ENCODE measurements around the gene SHISA5.
"Not testable (repeated sequence)": the region's sequence is repeated elsewhere in the genome, so short reads cannot be mapped to it uniquely, and the experiment has no call there.

Gene SHISA5

DNA sequence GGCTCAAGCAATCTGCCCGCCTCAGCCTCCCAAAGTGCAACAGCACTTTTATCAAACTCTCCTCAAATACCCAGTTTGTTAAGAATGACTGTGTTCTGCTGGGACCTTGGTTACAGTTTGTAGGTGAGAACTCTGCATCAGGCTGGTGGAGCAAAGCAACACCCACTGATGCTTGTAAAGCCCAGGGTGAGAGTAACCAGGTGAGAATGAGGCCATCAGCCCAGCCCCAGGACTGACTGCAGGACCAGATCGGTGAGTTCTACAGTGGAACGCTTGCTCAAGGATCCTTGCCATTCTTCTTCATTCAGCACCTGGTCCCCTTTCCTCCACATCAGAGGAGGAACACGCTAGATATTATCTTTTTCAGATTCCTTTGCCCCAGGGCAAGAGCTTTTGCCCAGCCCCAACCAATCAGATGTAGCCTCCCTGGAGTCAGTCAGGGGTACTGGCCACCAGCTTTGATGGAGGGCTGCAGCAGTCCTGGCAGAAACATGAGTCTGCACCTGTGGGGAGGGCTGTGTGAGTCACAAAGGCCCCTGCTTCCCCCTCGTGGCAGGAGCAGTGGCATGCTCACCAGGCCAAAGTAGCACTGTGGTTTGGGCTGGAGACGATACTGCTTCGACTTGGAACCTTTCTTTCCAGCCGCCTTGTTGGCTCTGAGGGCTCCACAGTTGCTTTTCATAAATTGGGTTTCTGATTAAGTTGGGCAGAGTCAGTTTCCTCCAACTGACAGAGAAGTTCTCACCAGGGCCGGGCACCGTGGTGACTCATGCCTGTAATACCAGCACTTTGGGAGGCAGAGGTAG lies 3.5 kb upstream of the SHISA5 start:
- H3K4me3 Mint-ChIP-seq = peak overlapping the region; percentile 27 to 32

GRCh38 chr3:48505968-48506504 lies 2.1 kb upstream of the SHISA5 start:
- H3K4me1 Mint-ChIP-seq (ENCODE audit: low read depth in 2 of 2) = peaks cover 37 to 48% of the 10 kb centered on the region in 2 donors
- peaks cover 3 to 4% of the 10 kb centered on the region in 2 donors for H3K27me3 Mint-ChIP-seq
- ATAC-seq (replicated peaks) = no peak
- H3K27ac Mint-ChIP-seq = peak overlapping the region in 1 of 2 donors; percentile 35
- peaks cover 3% of the 10 kb centered on the region for H3K36me3 Mint-ChIP-seq (ENCODE audit: insufficient read depth)
- H3K4me3 Mint-ChIP-seq = peak overlapping the region in 1 of 2 donors; percentile 21
- DNase-seq = no peak
- no peaks in the 10 kb centered on the region for H3K9me3 Mint-ChIP-seq

More for the DNA sequence above, 3.5 kb upstream of the SHISA5 start:
- no peaks in the 10 kb centered on the region for H3K9me3 Mint-ChIP-seq
- peak; percentile 68 for DNase-seq
- H3K4me1 Mint-ChIP-seq (ENCODE audit: low read depth in 2 of 2) = peaks cover 22 to 33% of the 10 kb centered on the region in 2 donors
- peak; percentile 87 for ATAC-seq (replicated peaks)
- H3K27ac Mint-ChIP-seq = peak overlapping the region; percentile 51 to 78
- H3K36me3 Mint-ChIP-seq (ENCODE audit: insufficient read depth) = peaks cover 5% of the 10 kb centered on the region
- H3K27me3 Mint-ChIP-seq = peaks cover 8% of the 10 kb centered on the region in 2 donors

GRCh38 chr3:48505146-48505545 lies 1.2 kb upstream of the SHISA5 start:
- ATAC-seq (replicated peaks) = no peak
- H3K27ac Mint-ChIP-seq = peak overlapping the region; percentile 35 to 41

GRCh38 chr3:48503401-48504050 lies 448 bp downstream of the SHISA5 start:
- Mint-ChIP-seq H3K27me3 (no peaks in the 10 kb centered on the region), H3K4me1 (ENCODE audit: low read depth in 2 of 2) (peaks cover 45 to 55% of the 10 kb centered on the region in 2 donors), H3K36me3 (ENCODE audit: insufficient read depth) (peaks cover 3% of the 10 kb centered on the region), H3K27ac (peak overlapping the region; percentile 90 to 91), H3K4me3 (peak overlapping the region; percentile 83 to 86), H3K9me3 (no peaks in the 10 kb centered on the region)
- no peak for DNase-seq
- peak; percentile 2 for ATAC-seq (replicated peaks)

More at GRCh38 chr3:48505146-48505545, 1.2 kb upstream of the SHISA5 start:
- H3K4me1 Mint-ChIP-seq (ENCODE audit: low read depth in 2 of 2) = peaks cover 44 to 53% of the 10 kb centered on the region in 2 donors
- H3K9me3 Mint-ChIP-seq = no peaks in the 10 kb centered on the region
- H3K27me3 Mint-ChIP-seq = no peaks in the 10 kb centered on the region
- DNase-seq = no peak
- H3K4me3 Mint-ChIP-seq = peak overlapping the region; percentile 83 to 86
- no peaks in the 10 kb centered on the region for H3K36me3 Mint-ChIP-seq (ENCODE audit: insufficient read depth)

DNA sequence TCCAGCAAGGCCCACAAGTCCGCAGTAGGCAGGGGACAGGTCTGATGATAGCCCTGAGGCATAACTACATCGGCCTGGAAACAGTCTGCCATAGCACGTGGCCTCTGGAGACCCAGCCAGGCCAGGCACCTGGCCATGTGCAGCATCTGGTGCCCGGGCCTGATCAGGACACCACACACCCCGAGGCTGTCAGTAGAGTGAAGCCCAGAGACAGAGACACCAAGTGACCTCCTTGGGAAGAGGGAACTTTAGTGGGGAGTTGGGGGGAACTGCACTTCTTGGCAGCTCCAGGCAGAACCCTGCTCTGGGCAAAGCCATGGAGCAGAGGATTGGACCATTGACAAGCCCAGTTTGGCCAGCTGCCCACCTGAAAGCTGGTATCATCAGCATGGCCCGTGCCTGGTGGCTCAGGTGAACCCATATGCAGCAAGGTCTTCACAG lies 1.2 kb downstream of the SHISA5 start:
- Mint-ChIP-seq H3K4me1 (ENCODE audit: low read depth in 2 of 2) (peaks cover 43 to 52% of the 10 kb centered on the region in 2 donors), H3K27ac (peak overlapping the region; percentile 90 to 91), H3K27me3 (no peaks in the 10 kb centered on the region), H3K36me3 (ENCODE audit: insufficient read depth) (peaks cover 3% of the 10 kb centered on the region), H3K4me3 (peak overlapping the region; percentile 83 to 86), H3K9me3 (no peaks in the 10 kb centered on the region)
- ATAC-seq (replicated peaks) (no peak), DNase-seq (no peak)

DNA sequence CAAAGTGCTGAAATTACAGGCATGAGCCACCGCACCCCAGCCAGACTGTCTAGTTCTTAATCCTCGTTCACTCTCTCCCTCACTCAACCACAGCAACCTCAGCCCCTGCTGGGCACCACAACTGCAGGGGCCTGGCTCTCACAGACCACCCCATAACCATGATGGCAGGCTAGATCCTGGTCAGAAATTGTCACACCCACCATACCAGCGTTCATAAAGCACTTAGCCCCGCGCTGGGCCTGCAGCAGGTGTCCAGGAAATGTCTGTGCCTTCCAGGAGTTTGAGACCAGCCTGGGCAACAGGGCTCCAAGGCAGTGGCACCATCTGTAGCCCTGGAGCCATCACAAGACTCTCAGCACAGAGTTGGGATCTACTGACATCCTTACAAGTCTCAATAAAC lies 1.9 kb downstream of the SHISA5 start:
- DNase-seq (no peak), ATAC-seq (replicated peaks) (no peak)
- Mint-ChIP-seq H3K9me3 (no peaks in the 10 kb centered on the region), H3K4me3 (peak overlapping the region in 1 of 2 donors; percentile 83), H3K4me1 (ENCODE audit: low read depth in 2 of 2) (peaks cover 37 to 46% of the 10 kb centered on the region in 2 donors), H3K27ac (peak overlapping the region; percentile 90 to 91), H3K36me3 (ENCODE audit: insufficient read depth) (peaks cover 3% of the 10 kb centered on the region), H3K27me3 (no peaks in the 10 kb centered on the region)

- no peaks in the 10 kb centered on the region for H3K27me3 Mint-ChIP-seq
- ATAC-seq (replicated peaks) = no peak
- DNase-seq = no peak
- no peaks in the 10 kb centered on the region for H3K9me3 Mint-ChIP-seq
- peak overlapping the region; percentile 90 to 91 for H3K27ac Mint-ChIP-seq
- H3K4me1 Mint-ChIP-seq (ENCODE audit: low read depth in 2 of 2) = peaks cover 36 to 41% of the 10 kb centered on the region in 2 donors
- no peak overlapping the region for H3K4me3 Mint-ChIP-seq
- peaks cover 10% of the 10 kb centered on the region for H3K36me3 Mint-ChIP-seq (ENCODE audit: insufficient read depth)
These were observed 2.8 kb downstream of the SHISA5 start for GRCh38 chr3:48501196-48501595.

DNA sequence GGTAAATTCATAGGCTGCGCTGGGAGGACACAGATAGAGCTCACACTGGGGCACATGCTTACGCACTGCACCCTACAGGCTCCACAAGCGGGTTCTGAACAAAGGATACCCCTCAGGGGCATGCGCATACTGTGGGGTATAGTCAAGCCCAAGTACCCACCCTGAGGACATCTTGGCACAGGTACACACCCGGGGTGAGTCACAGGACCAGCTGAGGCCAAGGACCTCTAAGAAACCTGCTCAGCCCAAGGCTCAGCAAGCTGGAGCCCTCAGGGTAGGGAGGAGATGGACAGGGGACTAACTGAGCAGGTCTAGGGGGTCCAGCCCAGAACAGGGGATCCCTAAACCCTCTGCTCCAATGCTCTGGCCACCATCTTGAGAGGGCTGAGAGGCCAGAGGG lies 3.3 kb downstream of the SHISA5 start:
- ATAC-seq (replicated peaks) (no peak), DNase-seq (no peak)
- H3K27me3 Mint-ChIP-seq = no peaks in the 10 kb centered on the region
- peaks cover 36 to 38% of the 10 kb centered on the region in 2 donors for H3K4me1 Mint-ChIP-seq (ENCODE audit: low read depth in 2 of 2)
- H3K9me3 Mint-ChIP-seq = no peaks in the 10 kb centered on the region
- peak overlapping the region; percentile 90 to 91 for H3K27ac Mint-ChIP-seq
- H3K4me3 Mint-ChIP-seq = no peak overlapping the region
- H3K36me3 Mint-ChIP-seq (ENCODE audit: insufficient read depth) = peaks cover 10% of the 10 kb centered on the region

GRCh38 chr3:48493203-48493501 lies 10.8 kb downstream of the SHISA5 start:
- Mint-ChIP-seq H3K27me3 (no peaks in the 10 kb centered on the region), H3K27ac (no peak overlapping the region), H3K36me3 (ENCODE audit: insufficient read depth) (peaks cover 17% of the 10 kb centered on the region), H3K4me3 (no peak overlapping the region), H3K4me1 (ENCODE audit: low read depth in 2 of 2) (no peaks in the 10 kb centered on the region), H3K9me3 (no peaks in the 10 kb centered on the region)
- ATAC-seq (replicated peaks) = no peak
- no peak for DNase-seq

- Mint-ChIP-seq H3K27me3 (no peaks in the 10 kb centered on the region), H3K27ac (no peak overlapping the region), H3K4me3 (no peak overlapping the region), H3K4me1 (ENCODE audit: low read depth in 2 of 2) (no peaks in the 10 kb centered on the region), H3K36me3 (ENCODE audit: insufficient read depth) (peaks cover 17% of the 10 kb centered on the region), H3K9me3 (no peaks in the 10 kb centered on the region)
- peak; percentile 29 for ATAC-seq (replicated peaks)
- no peak for DNase-seq
These were observed 11.3 kb downstream of the SHISA5 start for GRCh38 chr3:48492461-48493202.

DNA sequence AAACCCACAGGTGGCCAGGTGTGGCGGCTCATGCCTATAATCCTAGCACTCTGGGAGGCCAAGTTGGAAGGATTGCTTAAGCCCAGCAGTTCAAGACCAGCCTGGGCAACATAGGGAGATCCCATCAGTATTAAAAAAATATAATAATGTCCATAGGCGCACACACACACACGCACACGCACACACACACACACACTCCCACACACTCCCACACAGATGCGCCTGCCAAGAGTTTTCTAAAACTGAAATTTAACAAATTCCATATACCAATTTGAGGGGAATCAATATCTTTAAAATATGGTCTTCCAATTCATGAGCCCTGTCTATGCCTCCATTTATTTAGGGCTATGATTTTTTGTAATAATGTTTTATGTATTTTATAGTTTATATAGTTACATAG lies 17.0 kb downstream of the SHISA5 start:
- no peaks in the 10 kb centered on the region for H3K36me3 Mint-ChIP-seq (ENCODE audit: insufficient read depth)
- no peaks in the 10 kb centered on the region for H3K9me3 Mint-ChIP-seq
- DNase-seq (no peak), ATAC-seq (replicated peaks) (no peak)
- no peaks in the 10 kb centered on the region for H3K27me3 Mint-ChIP-seq
- no peak overlapping the region for H3K4me3 Mint-ChIP-seq
- no peaks in the 10 kb centered on the region for H3K4me1 Mint-ChIP-seq (ENCODE audit: low read depth in 2 of 2)
- H3K27ac Mint-ChIP-seq = no peak overlapping the region

DNA sequence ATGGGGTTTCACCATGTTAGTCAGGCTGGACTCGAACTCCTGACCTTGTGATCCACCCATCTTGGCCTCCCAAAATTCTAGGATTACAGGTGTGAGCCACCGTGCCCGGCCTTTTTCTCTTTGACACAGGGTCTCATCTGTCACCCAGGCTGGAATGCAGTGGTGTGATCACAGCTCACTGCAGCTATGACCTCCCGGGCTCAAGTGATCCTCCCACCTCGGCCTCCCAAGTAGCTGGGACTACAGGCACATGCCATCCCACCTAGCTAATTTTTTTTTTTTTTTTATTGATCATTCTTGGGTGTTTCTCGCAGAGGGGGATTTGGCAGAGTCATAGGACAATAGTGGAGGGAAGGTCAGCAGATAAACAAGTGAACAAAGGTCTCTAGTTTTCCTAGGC lies 21.2 kb downstream of the SHISA5 start:
- not testable (repeated sequence) for H3K4me3 Mint-ChIP-seq; H3K9me3 Mint-ChIP-seq; DNase-seq; H3K27ac Mint-ChIP-seq; ATAC-seq (replicated peaks); H3K27me3 Mint-ChIP-seq
- Mint-ChIP-seq H3K4me1 (ENCODE audit: low read depth in 2 of 2) (peaks cover 19 to 23% of the 10 kb centered on the region in 2 donors), H3K36me3 (ENCODE audit: insufficient read depth) (peaks cover 15% of the 10 kb centered on the region)

DNA sequence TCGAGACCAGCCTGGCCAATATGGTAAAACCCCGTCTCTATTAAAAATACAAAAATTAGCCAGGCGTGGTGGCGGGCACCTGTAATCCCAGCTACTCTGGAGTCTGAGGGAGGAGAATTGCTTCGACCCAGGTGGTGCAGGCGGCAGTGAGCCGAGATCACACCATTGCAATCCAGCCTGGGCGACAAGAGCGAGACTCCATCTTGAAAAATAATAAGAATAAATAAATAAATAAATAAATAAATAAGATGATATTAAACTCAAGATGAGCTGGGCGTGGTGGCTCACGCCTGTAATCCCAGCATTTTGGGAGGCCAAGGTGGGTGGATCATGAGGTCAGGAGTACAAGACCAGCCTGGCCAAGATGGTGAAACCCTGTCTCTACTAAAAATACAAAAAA lies 23.1 kb downstream of the SHISA5 start:
- not testable (repeated sequence) for ATAC-seq (replicated peaks); H3K9me3 Mint-ChIP-seq; H3K27ac Mint-ChIP-seq; DNase-seq; H3K27me3 Mint-ChIP-seq; H3K4me3 Mint-ChIP-seq
- peaks cover 26% of the 10 kb centered on the region for H3K36me3 Mint-ChIP-seq (ENCODE audit: insufficient read depth)
- H3K4me1 Mint-ChIP-seq (ENCODE audit: low read depth in 2 of 2) = peaks cover 24 to 28% of the 10 kb centered on the region in 2 donors

Measured in effector memory CD8-positive, alpha-beta T cell (primary cell).